Kidney (tissue), 14 donors: Measurements from ENCODE around the gene ARHGAP42. TPM values are rescaled to one million over a fixed set of nuclear protein-coding genes. Genes with fewer than 3 reads are reported as not detected.

ENCODE experiments used
- DNase-seq, 5 donors: peaks; one replicate each; pipeline ENCODE4 v3.0.0-alpha.2; 2013 to 2020
- FAIRE-seq: peaks from 2 replicates; lab custom pipeline; 2012; peaks lifted over from hg19 to GRCh38; lab: Jason Lieb, UNC
- H3K27ac ChIP-seq, 2 donors: one replicate each; pipeline ENCODE4 v1.7.0; 2013; ENCODE audit warnings: low read depth in 2 of 2, low read length in 2 of 2, inconsistent platforms in 1 of 2
- H3K27me3 ChIP-seq: one replicate; pipeline ENCODE4 v1.7.1; 2013; ENCODE audit warnings: low read length, inconsistent platforms; ENCODE audit not compliant: control insufficient read depth, insufficient read depth
- H3K36me3 ChIP-seq, 3 donors: one replicate each; pipeline versions ENCODE4 v1.7.0 to v1.7.1; 2013; ENCODE audit warnings: low read length in 3 of 3, control low read depth in 1 of 3, inconsistent platforms in 1 of 3; ENCODE audit not compliant: insufficient read depth in 3 of 3, control insufficient read depth in 2 of 3
- H3K4me1 ChIP-seq, 3 donors: one replicate each; pipeline versions ENCODE4 v1.7.0 to v1.7.1; 2013; ENCODE audit warnings: low read length in 3 of 3, inconsistent platforms in 1 of 3, low read depth in 1 of 3; ENCODE audit not compliant: control insufficient read depth in 2 of 3, insufficient read depth in 2 of 3
- H3K4me3 ChIP-seq, 3 donors: one replicate each; pipeline versions ENCODE4 v1.7.0 to v1.8.1; 2013; ENCODE audit warnings: low read length in 3 of 3, control low read depth in 1 of 3, inconsistent platforms in 1 of 3
- H3K9ac ChIP-seq, 3 donors: one replicate each; pipeline versions ENCODE4 v1.7.0 to v1.7.1; 2013; ENCODE audit warnings: low read length in 3 of 3, control low read depth in 1 of 3, inconsistent platforms in 1 of 3
- H3K9me3 ChIP-seq, 3 donors: one replicate each; pipeline versions ENCODE4 v1.7.0 to v1.7.1; 2013; ENCODE audit warnings: low read length in 3 of 3, control low read depth in 1 of 3, inconsistent platforms in 1 of 3; ENCODE audit not compliant: control insufficient read depth in 2 of 3, insufficient read depth in 1 of 3
- CTCF ChIP-seq: IDR thresholded peaks from 3 replicates; pipeline ENCODE4 v1.5.1; 2012; ENCODE audit warnings: mild to moderate bottlenecking, moderate library complexity, borderline replicate concordance; ENCODE audit not compliant: insufficient read depth; ENCODE audit errors: extremely low read depth
- intact Hi-C: fragments of 100-400 bp; cut with DNase I; formaldehyde crosslinking; loops from one replicate; pipeline ENCODE4 v1.11.1; 2022
- polyA plus RNA-seq: library from polyadenylated mRNA; stranded (reverse); fragments of 350-450 nt; fragmentation: Illumina TruSeq; extraction: RNeasy Lipid Tissue Mini Kit (QIAGEN cat#74804); gene quantifications from one replicate; pipeline ENCODE4 v1.2.3, GENCODE V29; 2014; ENCODE audit warnings: low read depth, low replicate concordance; ENCODE audit not compliant: insufficient read depth
- total RNA-seq: library from RNA; stranded (reverse); fragmentation: NEBNext Ultra II Directional; extraction: Animal tissue kit (Norgen Biotek cat#: 25700); gene quantifications from one replicate; pipeline ENCODE4 v1.2.1, GENCODE V29; 2021
- donor health status: control.
- donor health status: control.
- donor health status: control.
- donor health status: control.
- donor health status: control.
- donor health status: DM: yes; HTN: yes; CAD: no.
- donor health status: Normal renal cell carcinoma (clear cell type).

ARHGAP42 gene
- total and polyA plus RNA-seq, 2 donors from 2014 or later = 4.2 to 18.9 TPM

GRCh38 chr11:100788561-100789295 is 101.6 kb downstream of the ARHGAP42 start:
- intact Hi-C loops = no loop called here
- H3K4me1 ChIP-seq = peaks cover 0 to 4% (median 0%) of the 10 kb centered on the region in 3 donors

GRCh38 chr11:100789500-100789899 is 102.4 kb downstream of the ARHGAP42 start:
- Histone ChIP-seq H3K4me1 (no peaks in the 10 kb centered on the region), H3K9ac (no peak overlapping the region), H3K36me3 (no peaks in the 10 kb centered on the region), H3K27me3 (no peaks in the 10 kb centered on the region), H3K9me3 (no peaks in the 10 kb centered on the region), H3K4me3 (no peak overlapping the region), H3K27ac (no peak overlapping the region)
- intact Hi-C loops = no loop called here
- DNase-seq = no peak
- FAIRE-seq = no peak
- no peak for TF ChIP-seq CTCF

More at GRCh38 chr11:100788561-100789295, 101.6 kb downstream of the ARHGAP42 start:
- Histone ChIP-seq H3K9ac (no peak overlapping the region), H3K27me3 (no peaks in the 10 kb centered on the region), H3K9me3 (no peaks in the 10 kb centered on the region), H3K4me3 (no peak overlapping the region), H3K27ac (no peak overlapping the region), H3K36me3 (no peaks in the 10 kb centered on the region)
- no peak for DNase-seq
- no peak for FAIRE-seq
- no peak for TF ChIP-seq CTCF

- intact Hi-C loops = no loop called here
- DNase-seq (no peak), FAIRE-seq (no peak)
- Histone ChIP-seq H3K27ac (no peak overlapping the region), H3K9ac (no peak overlapping the region), H3K36me3 (no peaks in the 10 kb centered on the region), H3K9me3 (no peaks in the 10 kb centered on the region), H3K4me1 (no peaks in the 10 kb centered on the region), H3K27me3 (no peaks in the 10 kb centered on the region), H3K4me3 (no peak overlapping the region)
- no peak for TF ChIP-seq CTCF
These were observed 103.0 kb downstream of the ARHGAP42 start for GRCh38 chr11:100790073-100790472.
